NCI-H748 (cell line): ENCODE measurements around the gene CLEC16A.
A peak's percentile ranks its signal among the peaks of the same experiment; 100 is the strongest.

Experiments used
- DNase-seq: peaks from one replicate; lab custom pipeline; 2025; ENCODE audit not compliant: unreplicated experiment; lab: John Stamatoyannopoulos, UW

Gene CLEC16A

GRCh38 chr16:11111150-11111549, 166.8 kb downstream of the CLEC16A start:
- DNase-seq = no peak

GRCh38 chr16:11111856-11112634, 167.7 kb downstream of the CLEC16A start:
- no peak for DNase-seq

GRCh38 chr16:11112723-11113348, 168.5 kb downstream of the CLEC16A start:
- peak; percentile 17 for DNase-seq

- no peak for DNase-seq
Observed at GRCh38 chr16:11114366-11115164, 170.2 kb downstream of the CLEC16A start.

GRCh38 chr16:11117576-11118211, 173.3 kb downstream of the CLEC16A start:
- no peak for DNase-seq

- DNase-seq = no peak
Observed at GRCh38 chr16:11118479-11118878, 174.1 kb downstream of the CLEC16A start.

- no peak for DNase-seq
Observed at GRCh38 chr16:11121083-11121608, 176.8 kb downstream of the CLEC16A start.

- no peak for DNase-seq
Observed at GRCh38 chr16:11121914-11122692, 177.7 kb downstream of the CLEC16A start.

- DNase-seq = no peak
Observed at GRCh38 chr16:11123666-11124065, 179.3 kb downstream of the CLEC16A start.

GRCh38 chr16:11125936-11126335, 181.6 kb downstream of the CLEC16A start:
- no peak for DNase-seq

GRCh38 chr16:11126399-11127054, 182.2 kb downstream of the CLEC16A start:
- DNase-seq = no peak

GRCh38 chr16:11127610-11128195, 183.3 kb downstream of the CLEC16A start:
- DNase-seq = no peak

- no peak for DNase-seq
Observed at GRCh38 chr16:11128211-11129141, 184.1 kb downstream of the CLEC16A start.

GRCh38 chr16:11129378-11129781, 185.0 kb downstream of the CLEC16A start:
- DNase-seq = no peak

- no peak for DNase-seq
Observed at GRCh38 chr16:11130978-11131665, 186.8 kb downstream of the CLEC16A start.

- DNase-seq = no peak
Observed at GRCh38 chr16:11131706-11132105, 187.3 kb downstream of the CLEC16A start.

GRCh38 chr16:11133344-11133943, 189.1 kb downstream of the CLEC16A start:
- DNase-seq = no peak
